CD4-positive, alpha-beta T cell (primary cell): ENCODE results near the gene CFAP299. TPM values are rescaled to one million over a fixed set of nuclear protein-coding genes. Genes with fewer than 3 reads are reported as not detected.
A peak's percentile ranks its signal among the peaks of the same experiment; 100 is the strongest.

ENCODE experiments used
- ATAC-seq: fragments of 200-7000 bp; cut with Tn5 transposase; one replicate; pipeline ENCODE4 v1.10.0; 2022; ENCODE audit warnings: mild to moderate bottlenecking; ENCODE audit not compliant: poor library complexity
- CTCF ChIA-PET: fragments of 350-600 bp; sonication (Branson Sonifier 250); formaldehyde crosslinking; loops from one replicate; lab custom pipeline; 2021; ENCODE audit warnings: antibody characterized with exemption, inconsistent platforms; lab: Charles Lee
- POLR2A ChIA-PET: fragments of 350-600 bp; sonication (Branson Sonifier 250); formaldehyde crosslinking; loops from one replicate; lab custom pipeline; 2021; ENCODE audit warnings: antibody characterized with exemption, inconsistent platforms; lab: Charles Lee
- DNase-seq, 14 experiments: peaks; one replicate each; pipeline ENCODE4 v3.0.0-alpha.2; 2013 to 2020; ENCODE audit warnings: mixed read lengths in 2 of 14
- H3K27ac ChIP-seq, 2 donors: one replicate each; pipeline versions ENCODE4 v1.5.1 to v1.7.0; 2013; ENCODE audit warnings: low read length in 2 of 2, low read depth in 1 of 2, mild to moderate bottlenecking in 1 of 2
- H3K27me3 ChIP-seq, 2 experiments: 1 replicate in 1 of 2; 2 replicates in 1 of 2; pipeline versions ENCODE4 v1.6.1 to v1.7.0; 2013; ENCODE audit warnings: low read length in 2 of 2, control low read depth in 1 of 2, mild to moderate bottlenecking in 1 of 2, moderate library complexity in 1 of 2; ENCODE audit not compliant: insufficient read depth in 2 of 2, control insufficient read depth in 1 of 2
- H3K36me3 ChIP-seq: one replicate; pipeline ENCODE4 v1.6.1; 2013; ENCODE audit warnings: low read length, control low read depth; ENCODE audit not compliant: insufficient read depth
- H3K4me1 ChIP-seq: one replicate; pipeline ENCODE4 v1.6.1; 2013; ENCODE audit warnings: low read length, control low read depth; ENCODE audit not compliant: insufficient read depth
- H3K4me3 ChIP-seq: one replicate; pipeline ENCODE4 v1.5.1; 2013; ENCODE audit warnings: mild to moderate bottlenecking, low read length, moderate library complexity
- H3K9me3 ChIP-seq, 2 experiments: 1 replicate in 1 of 2; 2 replicates in 1 of 2; pipeline versions ENCODE4 v1.6.1 to v1.7.0; 2013; ENCODE audit warnings: low read length in 2 of 2, mild to moderate bottlenecking in 2 of 2, control low read depth in 1 of 2, moderate library complexity in 1 of 2; ENCODE audit not compliant: control insufficient read depth in 1 of 2, insufficient read depth in 1 of 2
- H3K27ac Mint-ChIP-seq: one replicate; pipeline ENCODE4 v1.8.0; 2020; ENCODE audit warnings: mixed read lengths
- H3K27me3 Mint-ChIP-seq: one replicate; pipeline ENCODE4 v1.8.0; 2021; ENCODE audit warnings: mixed read lengths
- H3K36me3 Mint-ChIP-seq: one replicate; pipeline ENCODE4 v1.8.0; 2021; ENCODE audit warnings: low read depth, mixed read lengths
- H3K4me1 Mint-ChIP-seq: one replicate; pipeline ENCODE4 v1.8.0; 2021; ENCODE audit warnings: low read depth, mixed read lengths
- H3K4me3 Mint-ChIP-seq: one replicate; pipeline ENCODE4 v1.8.0; 2020; ENCODE audit warnings: mild to moderate bottlenecking, mixed read lengths
- H3K9me3 Mint-ChIP-seq: one replicate; pipeline ENCODE4 v1.8.0; 2020; ENCODE audit warnings: mixed read lengths
- CTCF ChIP-seq: fragments of 200-600 bp; IDR thresholded peaks from one replicate; pipeline ENCODE4 v1.8.0; 2022; ENCODE audit warnings: antibody characterized with exemption, mild to moderate bottlenecking
- intact Hi-C, 2 experiments: fragments of 100-400 bp; cut with DNase I in 1 of 2; cut with micrococcal nuclease in 1 of 2; formaldehyde crosslinking; loops; one replicate each; pipeline versions ENCODE4 v1.15.1 to v1.9.0; 2023 to 2025; cut with DNase I, micrococcal nuclease
- total RNA-seq, 174 experiments: library from RNA in 2 of 174; stranded (reverse) in 2 of 174; gene quantifications; one replicate each; pipeline ENCODE4 v1.2.3 and lab custom pipeline; 2021 to 2026

Gene CFAP299
- total RNA-seq, 2 experiments from 2014 or later, result not detected

- DNase-seq (peak in 2 of 14 experiments; percentile 5 to 9), ATAC-seq (peak; percentile 41)
- H3K4me1 Mint-ChIP-seq, result peaks cover 12% of the 10 kb centered on the region
- no peaks in the 10 kb centered on the region for H3K4me1 ChIP-seq
- H3K36me3 Mint-ChIP-seq, result no peaks in the 10 kb centered on the region
- TF ChIP-seq CTCF, result no peak
- H3K9me3 Mint-ChIP-seq, result peaks cover 4% of the 10 kb centered on the region
- peaks cover 6 to 10% of the 10 kb centered on the region in 2 experiments for H3K27me3 ChIP-seq
- peaks cover 33% of the 10 kb centered on the region for H3K27me3 Mint-ChIP-seq
- H3K27ac ChIP-seq, result no peak overlapping the region
- ChIA-PET POLR2A (interaction anchor here (1.1 kb wide), 1 partner anchor 8 kb away, joined by 3 read pairs; the partner anchor contains the start of gene CFAP299), CTCF (no interaction called here)
- no peaks in the 10 kb centered on the region for H3K36me3 ChIP-seq
- peaks cover 13 to 16% of the 10 kb centered on the region in 2 experiments for H3K9me3 ChIP-seq
- peak overlapping the region; percentile 14 for H3K27ac Mint-ChIP-seq
- H3K4me3 ChIP-seq, result no peak overlapping the region
- peak overlapping the region; percentile 1 for H3K4me3 Mint-ChIP-seq
- intact Hi-C loops, result no loop called here
Observed at GRCh38 chr4:80343887-80344286, 8.4 kb downstream of the CFAP299 start.

- H3K27ac Mint-ChIP-seq, result no peak overlapping the region
- CTCF ChIA-PET, result interaction anchor here (1.6 kb wide), 1 partner anchor 693 kb away, joined by 3 read pairs; no protein-coding TSS in a partner anchor
- H3K27me3 ChIP-seq, result peaks cover 7% of the 10 kb centered on the region in 2 experiments
- no peak overlapping the region for H3K27ac ChIP-seq
- POLR2A ChIA-PET, result no interaction called here
- no peaks in the 10 kb centered on the region for H3K4me1 Mint-ChIP-seq
- no peak for TF ChIP-seq CTCF
- no peak overlapping the region for H3K4me3 Mint-ChIP-seq
- peak in 1 of 14 experiments; percentile 13 for DNase-seq
- intact Hi-C loops, result loop anchor here in 1 of 2 experiments (1.0 kb wide), 1 partner anchor 992 kb away; no protein-coding TSS in a partner anchor
- H3K4me1 ChIP-seq, result no peaks in the 10 kb centered on the region
- peak; percentile 26 for ATAC-seq
- no peaks in the 10 kb centered on the region for H3K36me3 Mint-ChIP-seq
- H3K4me3 ChIP-seq, result no peak overlapping the region
- H3K36me3 ChIP-seq, result no peaks in the 10 kb centered on the region
- no peaks in the 10 kb centered on the region for H3K9me3 Mint-ChIP-seq
- no peaks in the 10 kb centered on the region for H3K9me3 ChIP-seq
- H3K27me3 Mint-ChIP-seq, result peaks cover 38% of the 10 kb centered on the region
Observed at GRCh38 chr4:80360084-80360483, 24.6 kb downstream of the CFAP299 start.

GRCh38 chr4:80360900-80361299 lies 25.4 kb downstream of the CFAP299 start:
- no peak overlapping the region for H3K27ac ChIP-seq
- intact Hi-C loops, result loop anchor here (1.0 kb wide), 3 partner anchors 679 to 991 kb away; no protein-coding TSS in a partner anchor
- peaks cover 1% of the 10 kb centered on the region for H3K4me1 Mint-ChIP-seq
- peaks cover 38% of the 10 kb centered on the region for H3K27me3 Mint-ChIP-seq
- peaks cover 7% of the 10 kb centered on the region in 2 experiments for H3K27me3 ChIP-seq
- TF ChIP-seq CTCF, result no peak
- ChIA-PET POLR2A (no interaction called here), CTCF (interaction anchor here (1.0 to 1.6 kb wide), 2 partner anchors 692 to 991 kb away, joined by 3 read pairs; no protein-coding TSS in a partner anchor)
- no peak overlapping the region for H3K4me3 ChIP-seq
- H3K9me3 Mint-ChIP-seq, result no peaks in the 10 kb centered on the region
- DNase-seq (no peak), ATAC-seq (no peak)
- H3K9me3 ChIP-seq, result no peaks in the 10 kb centered on the region
- H3K27ac Mint-ChIP-seq, result no peak overlapping the region
- H3K4me1 ChIP-seq, result peaks cover 2% of the 10 kb centered on the region
- H3K36me3 ChIP-seq, result no peaks in the 10 kb centered on the region
- no peak overlapping the region for H3K4me3 Mint-ChIP-seq
- H3K36me3 Mint-ChIP-seq, result no peaks in the 10 kb centered on the region
